ENCODE results near the gene MLH3.

DNA sequence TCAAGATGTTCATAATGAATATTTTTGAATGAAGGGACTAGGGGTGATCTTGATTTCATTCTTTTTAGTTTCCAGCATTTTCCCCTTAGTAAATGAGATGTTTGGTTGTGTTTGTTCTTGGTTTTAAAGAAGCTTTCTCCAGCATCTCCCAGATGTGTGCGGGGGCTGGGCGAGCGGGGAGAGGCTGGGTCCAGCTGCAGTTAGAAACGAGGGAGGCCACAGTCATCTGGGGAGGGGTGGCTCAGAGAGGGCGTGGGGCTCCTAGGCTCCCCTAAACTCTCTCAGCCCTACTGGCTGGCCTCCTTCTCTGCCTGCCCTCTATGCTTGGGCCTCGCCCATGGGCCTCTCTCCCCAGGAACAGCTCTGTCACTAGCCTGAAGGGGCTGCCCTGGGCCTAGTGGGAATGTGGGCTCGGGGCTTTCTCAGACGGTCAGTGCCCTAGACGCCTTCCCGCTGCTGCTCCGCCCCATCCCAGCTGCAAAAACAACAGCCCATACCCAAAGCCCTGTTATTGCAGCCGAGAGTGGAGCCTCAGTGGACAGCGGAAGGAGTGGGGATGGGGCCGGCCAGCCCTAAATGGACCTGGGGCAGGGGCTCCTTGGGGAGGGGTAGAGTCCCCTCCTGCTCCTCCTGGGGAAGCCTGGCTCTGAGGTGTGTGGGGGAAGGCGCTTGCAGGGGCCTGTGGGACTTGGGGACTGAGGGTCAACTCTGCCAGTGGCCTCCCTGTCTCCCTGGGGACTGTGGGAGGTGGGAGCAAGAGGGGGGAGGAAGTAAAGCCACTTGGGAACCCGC, 66.8 kb downstream of the MLH3 start:
- TF ChIP-seq, protein P1, sequence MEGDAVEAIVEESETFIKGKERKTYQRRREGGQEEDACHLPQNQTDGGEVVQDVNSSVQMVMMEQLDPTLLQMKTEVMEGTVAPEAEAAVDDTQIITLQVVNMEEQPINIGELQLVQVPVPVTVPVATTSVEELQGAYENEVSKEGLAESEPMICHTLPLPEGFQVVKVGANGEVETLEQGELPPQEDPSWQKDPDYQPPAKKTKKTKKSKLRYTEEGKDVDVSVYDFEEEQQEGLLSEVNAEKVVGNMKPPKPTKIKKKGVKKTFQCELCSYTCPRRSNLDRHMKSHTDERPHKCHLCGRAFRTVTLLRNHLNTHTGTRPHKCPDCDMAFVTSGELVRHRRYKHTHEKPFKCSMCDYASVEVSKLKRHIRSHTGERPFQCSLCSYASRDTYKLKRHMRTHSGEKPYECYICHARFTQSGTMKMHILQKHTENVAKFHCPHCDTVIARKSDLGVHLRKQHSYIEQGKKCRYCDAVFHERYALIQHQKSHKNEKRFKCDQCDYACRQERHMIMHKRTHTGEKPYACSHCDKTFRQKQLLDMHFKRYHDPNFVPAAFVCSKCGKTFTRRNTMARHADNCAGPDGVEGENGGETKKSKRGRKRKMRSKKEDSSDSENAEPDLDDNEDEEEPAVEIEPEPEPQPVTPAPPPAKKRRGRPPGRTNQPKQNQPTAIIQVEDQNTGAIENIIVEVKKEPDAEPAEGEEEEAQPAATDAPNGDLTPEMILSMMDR (conservative IDR thresholded peaks at IDR 0.05 in 1 of 2, IDR thresholded peaks at IDR 0.05 in 1 of 2; ENCODE audit: low read depth in 1 of 2, low read length in 2 of 2) = no peak
- TF ChIP-seq EZH2 (IDR thresholded peaks at IDR 0.05; ENCODE audit: low read length, missing control alignments) = no peak

All from fibroblast of lung (primary cell).